HG03378 (cell line): ENCODE data around the gene TRDMT1.

Experiments used
- ATAC-seq: cut with Tn5 transposase; IDR thresholded peaks from one replicate; pipeline ENCODE4 v1.9.1; 2021; ENCODE audit warnings: mild to moderate bottlenecking, moderate library complexity; ENCODE audit not compliant: unreplicated experiment

Gene TRDMT1

GRCh38 chr10:17213646-17214349 lies 12.3 kb upstream of the TRDMT1 start:
- ATAC-seq, result no peak

GRCh38 chr10:17212802-17213221 lies 11.3 kb upstream of the TRDMT1 start:
- ATAC-seq, result no peak

DNA sequence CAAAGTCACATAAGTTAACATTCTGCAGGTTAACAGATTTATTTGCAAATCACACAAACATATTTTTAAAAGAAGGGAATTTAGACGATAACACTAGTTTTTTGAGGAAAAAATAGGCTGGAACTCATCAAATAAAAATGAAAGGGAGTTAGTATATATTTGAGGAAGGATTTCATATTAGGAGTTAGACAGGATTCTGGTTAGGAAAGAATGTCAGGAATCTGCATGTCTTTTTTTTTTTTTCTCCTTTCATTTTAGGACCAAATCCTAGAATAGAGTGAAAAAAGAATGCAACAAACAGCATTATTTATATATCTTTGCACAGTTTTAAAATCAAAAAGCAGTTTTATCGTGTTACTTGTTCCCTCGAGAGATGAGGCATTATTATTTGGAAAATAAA lies 8.9 kb upstream of the TRDMT1 start:
- no peak for ATAC-seq

GRCh38 chr10:17209881-17210280 lies 8.4 kb upstream of the TRDMT1 start:
- ATAC-seq, result no peak

DNA sequence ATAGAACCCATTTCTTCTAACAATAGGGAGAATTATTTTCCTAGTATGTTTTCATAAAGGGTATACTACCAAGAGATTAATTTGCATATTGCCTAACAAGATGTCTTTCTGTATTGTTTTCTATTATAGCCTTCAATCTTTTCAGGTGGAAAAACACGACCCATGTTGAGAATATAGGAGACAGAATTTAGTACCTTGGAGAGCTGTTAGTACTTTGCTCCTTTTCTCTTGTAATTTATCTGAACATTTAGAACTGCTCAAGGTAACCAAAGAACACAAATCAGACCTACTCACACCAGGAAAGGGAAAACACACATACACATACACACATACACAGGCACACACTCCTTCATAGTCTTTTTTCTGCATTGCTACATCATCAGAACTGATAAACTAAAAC lies 7.8 kb upstream of the TRDMT1 start:
- ATAC-seq, result no peak

DNA sequence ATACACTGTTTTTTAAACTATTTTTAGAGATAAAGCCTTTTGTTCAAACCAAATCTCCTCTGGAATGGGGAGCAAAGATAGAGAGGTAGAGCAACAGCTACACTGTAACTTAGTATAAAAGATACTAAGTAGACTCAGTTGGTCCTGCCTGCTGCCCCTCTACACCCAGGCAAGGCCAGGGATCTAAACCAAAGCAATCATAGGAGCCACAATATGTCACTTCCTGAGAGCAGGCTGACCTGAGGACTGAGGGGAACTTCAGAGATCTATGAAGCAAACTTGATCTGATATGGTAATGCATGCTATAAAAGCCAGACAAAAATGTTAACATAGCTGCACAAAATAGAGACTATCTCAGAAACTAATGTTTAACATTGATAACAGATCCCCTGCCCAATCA lies 7.0 kb upstream of the TRDMT1 start:
- ATAC-seq, result no peak

GRCh38 chr10:17206210-17206709 lies 4.8 kb upstream of the TRDMT1 start:
- ATAC-seq, result peak; percentile 72

- ATAC-seq, result no peak
Observed at GRCh38 chr10:17203416-17203815, 1.9 kb upstream of the TRDMT1 start.

DNA sequence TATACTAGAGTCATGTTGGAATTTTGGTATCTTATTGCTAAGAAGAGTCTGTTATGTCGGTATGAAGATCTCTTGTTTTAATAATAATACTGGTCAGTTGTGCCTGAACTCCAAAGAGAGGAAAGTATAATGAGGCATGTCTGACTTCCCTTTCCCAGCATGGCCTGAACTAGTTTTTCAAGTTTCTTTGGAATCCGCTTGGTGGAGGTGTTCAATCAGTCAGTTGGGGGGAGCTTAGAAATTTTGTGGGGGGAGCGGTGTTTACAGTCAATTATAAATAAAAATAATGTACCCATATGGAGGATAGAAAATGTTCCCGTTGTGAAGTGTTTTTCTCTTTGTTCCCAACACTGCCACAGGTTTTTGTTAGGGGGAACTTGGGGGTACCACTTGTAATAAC lies 1.5 kb upstream of the TRDMT1 start:
- no peak for ATAC-seq

DNA sequence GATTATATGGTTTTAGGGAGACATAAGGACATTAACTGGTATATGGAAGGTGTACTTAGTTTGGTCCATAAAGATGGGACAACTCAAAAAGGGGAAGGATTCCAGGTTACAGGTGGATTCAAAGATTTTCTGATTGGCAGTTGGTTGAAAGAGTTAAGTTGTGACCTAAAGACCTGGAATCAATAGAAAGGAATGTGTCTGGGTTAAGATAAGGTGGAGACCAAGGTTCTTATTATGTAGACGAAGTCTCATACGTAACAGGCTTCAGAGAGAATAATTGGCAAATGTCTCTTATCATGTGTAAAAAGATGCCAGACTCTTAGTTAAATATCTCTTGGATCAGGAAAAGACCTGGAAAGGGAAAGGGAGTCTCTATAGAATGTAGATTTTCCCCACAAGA lies 1.0 kb upstream of the TRDMT1 start:
- ATAC-seq, result no peak

- no peak for ATAC-seq
Observed at GRCh38 chr10:17201794-17202116, 283 bp upstream of the TRDMT1 start.

DNA sequence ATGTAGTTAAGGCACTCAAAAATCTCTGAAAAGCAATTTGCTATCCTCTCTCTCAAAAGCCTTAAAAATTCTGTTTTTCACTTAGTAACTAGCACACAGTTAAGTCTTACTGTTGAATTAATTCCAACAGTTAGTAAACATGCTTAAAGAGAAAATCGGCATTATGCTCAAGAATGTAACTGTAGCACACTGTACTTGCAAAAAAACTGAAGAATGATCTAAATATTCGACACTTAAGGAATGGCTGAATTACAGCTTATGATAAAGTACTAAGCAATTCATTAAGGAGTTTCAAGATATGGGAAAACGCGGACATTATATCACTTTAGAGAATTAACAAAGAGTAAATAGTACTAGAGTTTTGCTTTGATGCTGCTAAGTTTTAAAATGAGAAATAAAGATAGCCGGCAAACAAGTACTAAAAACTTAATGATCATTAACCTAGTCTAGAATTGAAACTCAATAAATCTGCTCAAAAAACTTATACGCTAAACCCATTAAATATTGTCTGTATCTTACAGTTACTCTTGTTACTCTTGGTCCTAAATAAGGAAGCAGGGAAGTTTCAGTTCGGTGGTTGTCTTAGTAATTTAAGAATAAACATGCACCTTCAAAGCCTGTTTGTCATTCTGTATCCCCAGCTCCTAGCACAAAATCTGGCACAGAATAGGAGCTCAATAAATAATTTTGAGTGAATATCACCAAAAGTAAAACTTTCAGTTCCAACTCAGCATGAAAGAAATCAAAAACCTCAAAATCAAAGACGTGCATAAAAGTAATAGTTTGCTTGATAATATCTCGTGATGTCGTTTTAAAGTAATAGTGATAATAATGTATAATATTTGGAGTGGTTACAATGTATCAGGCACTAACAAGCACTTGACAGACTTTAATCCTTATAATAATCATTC lies 1.2 kb downstream of the TRDMT1 start:
- ATAC-seq, result no peak

- ATAC-seq, result no peak
Observed at GRCh38 chr10:17199351-17199804, 2.1 kb downstream of the TRDMT1 start.

DNA sequence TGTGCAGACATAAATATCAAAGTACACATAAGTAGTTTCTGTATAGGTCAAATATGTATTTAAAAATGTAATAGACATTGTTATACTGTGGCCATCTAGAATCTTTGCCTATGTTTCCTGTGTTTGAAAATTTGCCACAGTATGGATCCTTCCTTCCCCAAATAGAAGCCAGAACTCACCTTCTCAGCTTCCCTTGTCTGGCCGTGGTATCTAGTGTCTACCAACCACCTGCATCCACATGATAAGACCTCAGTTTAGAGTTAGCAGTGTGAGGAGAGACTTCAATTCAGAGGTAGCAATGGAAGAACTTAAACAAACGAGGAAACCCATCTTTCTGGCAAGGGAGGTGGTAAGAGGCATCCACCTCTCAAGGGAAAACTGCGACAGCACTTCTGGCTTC lies 4.9 kb downstream of the TRDMT1 start:
- ATAC-seq, result no peak

DNA sequence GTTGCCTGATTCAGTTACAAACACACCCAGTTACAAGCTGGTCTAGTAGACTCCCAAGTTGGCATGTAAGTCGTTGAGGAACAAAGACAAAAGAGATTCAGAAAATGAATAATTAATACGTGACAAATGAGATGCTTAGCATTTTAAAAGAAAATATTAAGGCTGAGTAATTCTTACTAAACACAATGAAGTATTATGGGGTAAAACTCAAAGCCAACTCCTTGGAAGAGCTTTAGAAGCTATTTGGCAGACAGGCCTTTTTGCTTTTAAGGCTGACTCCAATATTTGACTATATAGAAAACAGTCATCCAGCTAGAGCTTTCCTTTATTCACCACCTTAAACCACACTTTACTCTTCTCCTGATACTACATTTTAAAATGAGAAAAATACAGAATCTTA lies 5.4 kb downstream of the TRDMT1 start:
- no peak for ATAC-seq

GRCh38 chr10:17195083-17195482 lies 6.4 kb downstream of the TRDMT1 start:
- ATAC-seq, result no peak

DNA sequence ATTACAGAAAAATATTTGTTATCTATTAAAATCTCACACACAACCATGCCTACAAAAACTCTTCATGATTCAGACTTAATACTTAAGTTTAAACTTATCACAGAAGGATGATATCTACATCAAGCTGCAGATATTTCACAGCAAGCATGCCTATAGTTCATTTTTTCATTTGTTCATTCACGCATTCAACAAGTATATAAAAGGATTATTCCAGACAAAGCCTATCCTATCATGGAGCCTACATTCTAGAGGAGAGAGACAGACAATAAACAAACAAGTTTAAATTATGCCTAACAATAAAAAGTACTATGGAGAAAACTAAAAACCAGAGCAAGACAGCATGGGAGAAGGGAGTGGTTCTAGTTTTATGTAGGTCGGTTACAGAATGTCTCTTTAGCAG lies 10.9 kb downstream of the TRDMT1 start:
- no peak for ATAC-seq

DNA sequence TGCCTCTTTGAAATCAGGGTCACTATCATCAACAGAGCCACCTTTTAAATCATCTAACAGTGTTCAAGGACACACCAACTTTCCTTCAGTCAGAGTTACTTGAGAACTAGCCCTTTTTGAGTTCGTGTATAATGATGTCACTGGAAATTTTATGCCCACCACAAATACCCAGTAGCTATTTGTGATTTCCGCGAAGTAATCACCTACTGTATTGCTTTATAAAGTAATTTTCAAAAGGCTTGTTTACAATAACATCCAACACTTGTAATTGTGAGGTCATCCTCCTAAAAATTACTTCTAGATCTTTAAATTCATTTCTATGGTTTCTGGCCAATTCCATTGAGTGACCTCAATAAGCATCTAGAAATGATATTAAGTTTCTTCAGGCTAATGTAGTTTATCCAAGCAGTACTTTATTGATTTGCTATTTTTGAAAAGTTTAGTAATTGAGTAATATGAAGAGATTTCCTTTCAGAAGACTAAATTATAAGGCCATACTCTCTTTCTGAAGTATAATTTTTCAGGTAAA lies 12.8 kb downstream of the TRDMT1 start:
- ATAC-seq, result no peak

DNA sequence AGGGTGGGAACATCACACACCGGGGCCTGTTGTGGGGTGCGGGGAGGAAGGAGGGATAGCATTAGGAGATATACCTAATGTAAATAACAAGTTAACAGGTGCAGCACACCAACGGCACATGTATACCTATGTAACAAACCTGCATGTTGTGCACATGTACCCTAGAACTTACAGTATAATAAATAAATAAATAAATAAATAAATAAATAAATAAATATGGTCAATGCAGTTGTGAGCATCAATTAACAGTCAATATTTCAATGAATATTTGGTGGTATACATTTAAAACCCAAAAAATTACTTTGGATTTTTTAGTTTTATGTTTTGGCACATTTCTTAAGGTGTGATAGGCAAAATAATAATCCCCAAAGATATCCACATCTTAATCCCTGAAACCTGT lies 15.6 kb downstream of the TRDMT1 start:
- no peak for ATAC-seq

DNA sequence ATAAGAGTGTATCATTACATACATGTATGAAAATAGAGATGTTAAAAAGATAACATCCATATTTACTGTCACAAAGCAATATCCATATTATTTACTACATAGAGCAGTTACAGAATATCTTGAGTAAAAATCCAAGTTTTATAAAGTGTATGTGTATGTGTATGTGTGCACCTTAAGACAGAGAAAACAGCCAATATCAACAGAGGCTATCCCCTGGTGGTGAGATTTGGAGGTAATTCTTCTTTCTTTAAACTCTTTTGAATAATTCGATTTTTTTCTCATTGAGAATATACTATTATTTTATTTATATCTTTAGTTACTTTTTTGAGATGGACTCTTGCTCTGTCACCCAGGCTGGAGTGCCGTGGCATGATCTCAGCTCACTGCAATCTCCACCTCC lies 18.4 kb downstream of the TRDMT1 start:
- ATAC-seq, result no peak

DNA sequence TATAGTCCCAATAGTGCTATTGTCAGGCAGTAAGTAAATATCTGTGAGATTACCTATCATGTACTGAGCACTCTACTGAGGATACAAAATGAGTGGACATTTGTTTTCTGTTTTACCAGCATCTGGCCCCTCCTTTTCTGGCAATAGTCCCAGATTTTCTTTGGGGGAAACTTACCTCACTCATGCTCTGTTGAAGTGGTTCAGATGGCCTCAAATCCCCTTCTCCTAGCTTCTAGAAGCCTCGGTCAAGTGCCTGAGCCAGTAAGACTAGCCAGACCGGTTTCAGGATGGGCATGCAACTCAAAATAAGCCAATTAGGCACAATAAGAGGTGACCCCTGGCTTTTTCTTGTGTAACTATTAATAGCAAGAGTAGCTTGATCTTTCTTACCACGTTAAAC lies 19.7 kb downstream of the TRDMT1 start:
- ATAC-seq, result no peak

DNA sequence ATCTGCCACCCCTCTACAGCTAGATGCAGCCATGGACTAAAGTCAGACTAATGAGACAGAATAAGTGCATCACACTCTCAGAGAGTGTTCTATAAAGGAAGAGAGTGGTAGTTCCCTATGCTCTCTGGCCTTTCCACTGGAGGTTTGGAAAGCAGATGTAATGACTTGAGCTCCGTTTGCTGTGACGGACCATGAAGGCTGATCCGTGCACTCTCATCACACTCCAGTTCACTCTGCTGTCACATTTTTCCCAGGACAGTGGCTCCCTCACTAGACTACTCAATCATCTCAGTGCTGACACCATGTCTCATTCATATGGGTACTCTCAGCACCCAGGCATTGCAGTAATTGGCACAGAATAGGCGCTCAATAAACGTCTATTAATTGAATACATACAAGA lies 20.4 kb downstream of the TRDMT1 start:
- no peak for ATAC-seq
